Dedifferentiated amniotic fluid mesenchymal stem cell (primary cell): ENCODE results near the gene CSKMT.

Experiments used
- DNase-seq: peaks from one replicate; pipeline ENCODE4 v3.0.0-alpha.2; 2016; ENCODE audit errors: extremely low spot score

Gene CSKMT

GRCh38 chr11:62716816-62717215 lies 51.7 kb downstream of the CSKMT start:
- DNase-seq: no peak
